8988T (cell line): ENCODE results near the gene CAMSAP2.

Source experiments
- DNase-seq: peaks from one replicate; pipeline ENCODE4 v3.0.0; 2011

Gene CAMSAP2

GRCh38 chr1:200885623-200886402 is 147.1 kb downstream of the CAMSAP2 start:
- DNase-seq = no peak

DNA sequence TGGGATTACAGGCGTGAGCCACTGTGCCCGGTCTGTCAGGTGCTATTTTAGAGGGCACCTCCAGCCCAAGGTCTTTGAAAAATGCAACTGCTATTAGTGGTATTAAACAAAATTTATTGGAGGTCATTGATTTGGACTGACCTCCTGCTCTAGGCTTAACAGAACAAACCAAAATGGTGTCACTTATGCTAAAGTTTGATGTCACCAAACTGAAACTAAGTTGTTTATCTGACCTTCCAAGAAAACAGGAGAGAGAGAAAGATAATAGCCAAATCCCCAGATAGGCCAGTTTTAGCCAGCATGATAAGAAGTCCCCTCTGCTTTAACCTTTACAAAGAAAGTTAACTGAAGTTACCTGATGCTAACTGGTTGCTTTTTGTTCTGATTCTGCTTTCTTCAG is 147.9 kb downstream of the CAMSAP2 start:
- DNase-seq = no peak

- no peak for DNase-seq
Observed at GRCh38 chr1:200887036-200887435, 148.3 kb downstream of the CAMSAP2 start.

DNA sequence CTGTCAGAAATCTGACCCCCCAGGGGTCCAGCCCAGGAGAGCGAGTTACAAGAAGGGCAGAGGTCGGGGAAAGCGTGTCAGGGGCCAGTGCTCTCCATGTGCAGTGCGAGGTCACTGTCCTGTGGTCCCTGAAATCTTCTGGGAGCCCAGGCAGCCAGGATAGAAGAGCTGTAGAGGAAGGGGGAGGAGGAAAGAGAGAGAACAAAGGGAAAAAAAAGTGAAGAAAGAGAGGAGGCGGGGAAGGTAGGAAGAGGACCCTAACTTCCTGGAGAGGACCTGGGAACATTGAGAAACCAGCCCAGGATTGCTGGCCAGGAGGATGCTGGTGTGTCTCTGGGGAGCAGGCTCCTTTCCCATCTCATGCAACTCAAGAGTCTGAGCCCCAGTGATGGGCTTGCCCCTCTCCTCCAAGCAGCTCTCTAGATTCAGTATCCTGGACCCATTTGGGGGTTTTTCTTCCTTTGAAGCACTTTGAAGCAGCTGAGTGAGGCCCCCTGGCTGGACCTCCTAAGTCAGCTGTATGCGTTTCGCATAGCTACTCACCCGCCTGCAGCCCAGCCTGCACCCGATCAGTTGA is 149.2 kb downstream of the CAMSAP2 start:
- no peak for DNase-seq

- DNase-seq = no peak
Observed at GRCh38 chr1:200888349-200888838, 149.7 kb downstream of the CAMSAP2 start.

DNA sequence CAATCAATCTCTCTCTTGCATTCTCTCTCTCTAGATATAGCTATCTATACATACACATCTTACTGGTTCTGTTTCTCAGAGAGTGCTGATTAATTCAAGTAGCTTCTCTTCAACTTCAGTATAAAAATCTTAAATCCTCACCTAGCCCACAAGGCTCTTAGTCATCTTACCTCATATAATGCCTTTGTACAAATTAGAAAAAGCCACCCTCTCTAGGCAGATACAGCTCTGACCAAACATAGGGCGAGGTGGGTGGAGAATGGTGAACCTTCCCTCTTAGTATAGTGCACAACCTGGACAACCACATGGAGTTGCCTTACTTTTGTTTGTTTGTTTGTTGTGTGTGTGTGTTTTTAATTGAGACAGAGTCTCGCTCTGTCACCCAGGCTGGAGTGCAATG is 150.9 kb downstream of the CAMSAP2 start:
- no peak for DNase-seq

DNA sequence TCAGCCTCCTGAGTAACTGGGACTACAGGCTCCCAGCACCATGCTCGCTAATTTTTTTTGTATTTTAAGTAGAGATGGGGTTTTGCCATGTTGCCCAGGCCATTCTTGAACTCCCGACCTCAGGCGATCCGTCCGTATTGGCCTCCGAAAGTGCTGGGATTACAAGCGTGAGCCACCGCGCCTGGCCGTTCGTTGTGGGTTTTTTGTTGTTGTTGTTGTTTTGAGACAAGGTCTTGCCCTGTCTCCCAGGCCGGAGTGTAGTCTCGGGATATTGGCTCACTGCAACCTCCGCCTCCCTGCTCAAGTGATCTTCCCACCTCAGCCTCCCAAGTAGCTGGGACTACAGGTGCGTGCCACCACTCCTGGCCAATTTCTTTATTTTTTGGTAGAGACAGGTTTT is 151.3 kb downstream of the CAMSAP2 start:
- no peak for DNase-seq

DNA sequence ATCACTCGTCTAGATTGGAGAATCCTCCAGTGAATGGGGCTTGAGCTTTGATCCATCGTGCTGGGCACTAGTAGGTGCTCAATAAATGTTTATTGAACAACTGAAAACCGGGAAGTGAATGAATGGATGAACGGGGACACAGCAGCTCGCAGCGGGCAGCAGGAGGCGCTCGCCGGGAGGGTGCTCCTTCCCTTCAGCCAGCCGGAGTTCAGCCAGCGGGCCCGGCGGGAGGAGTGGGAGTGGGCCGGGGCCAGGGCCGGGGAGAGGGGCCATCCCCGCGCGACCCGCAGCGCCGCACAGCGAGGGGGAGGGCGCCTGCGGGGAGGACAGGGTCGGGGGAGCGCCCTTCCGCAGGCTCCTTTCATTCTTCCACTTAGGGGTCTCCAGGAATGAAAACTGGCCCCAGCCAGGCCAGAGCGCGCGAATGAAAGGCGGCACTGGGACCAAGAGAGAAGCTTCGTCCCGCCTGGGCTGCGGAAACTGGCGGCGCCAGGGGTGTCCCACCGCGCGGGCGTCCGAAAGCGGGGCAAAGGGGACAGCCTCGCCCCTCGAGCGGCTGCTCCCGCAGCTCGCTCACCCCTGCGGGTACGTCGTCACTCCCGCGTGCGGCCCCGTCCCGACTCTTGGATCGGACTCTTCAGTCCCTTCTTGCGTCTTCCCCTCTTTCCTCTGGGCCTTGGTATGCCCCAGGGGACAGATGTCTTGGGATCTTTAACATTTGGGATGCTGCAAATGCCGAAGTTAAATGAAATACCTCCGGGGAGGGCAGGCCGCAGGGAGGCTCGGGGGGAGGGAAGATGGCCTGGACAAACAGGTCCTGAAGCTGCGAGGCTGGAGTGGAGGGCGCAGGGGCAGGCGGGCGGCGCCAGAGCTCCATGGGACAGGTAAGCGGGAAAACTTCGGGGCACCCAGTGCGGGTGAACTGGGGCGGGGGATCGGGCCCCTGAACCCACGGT is 152.4 kb downstream of the CAMSAP2 start:
- peak; percentile 72 for DNase-seq

- DNase-seq = no peak
Observed at GRCh38 chr1:200891774-200892157, 153.1 kb downstream of the CAMSAP2 start.

GRCh38 chr1:200892546-200892945 is 153.9 kb downstream of the CAMSAP2 start:
- DNase-seq = no peak

- DNase-seq = no peak
Observed at GRCh38 chr1:200892958-200893357, 154.3 kb downstream of the CAMSAP2 start.

DNA sequence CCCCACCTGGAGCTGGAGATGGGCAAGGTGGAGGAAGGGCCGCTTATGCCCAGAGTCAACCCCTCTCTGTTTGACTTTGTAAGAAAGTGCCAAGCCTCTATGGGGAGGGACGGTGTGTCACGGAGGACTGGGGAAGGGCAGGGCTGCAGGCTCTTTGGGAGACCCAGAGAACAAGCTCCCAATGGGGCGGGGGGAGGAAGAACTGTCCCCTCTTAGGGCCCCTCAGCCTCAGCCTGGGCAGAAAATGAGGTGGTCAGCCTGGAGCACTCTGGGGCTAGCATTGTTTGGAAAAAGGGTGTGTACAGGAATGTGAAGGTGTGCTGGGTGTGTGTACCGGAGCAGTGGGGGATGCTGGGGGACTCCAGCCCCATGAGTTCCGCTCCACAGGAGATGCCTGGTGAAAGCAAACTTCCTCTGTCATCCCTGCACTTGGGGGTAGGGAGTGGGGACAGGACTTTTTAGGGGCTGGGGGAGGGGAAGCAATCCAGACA is 154.8 kb downstream of the CAMSAP2 start:
- no peak for DNase-seq

- DNase-seq = no peak
Observed at GRCh38 chr1:200894712-200895442, 156.2 kb downstream of the CAMSAP2 start, which contains the start of gene INAVA. TSS of gene INAVA (plus strand) at chr1:200894900. CDS start at chr1:200898401, 3,501 bp downstream.

GRCh38 chr1:200895443-200895789 is 156.7 kb downstream of the CAMSAP2 start:
- DNase-seq = no peak

GRCh38 chr1:200895801-200896530 is 157.3 kb downstream of the CAMSAP2 start:
- no peak for DNase-seq

DNA sequence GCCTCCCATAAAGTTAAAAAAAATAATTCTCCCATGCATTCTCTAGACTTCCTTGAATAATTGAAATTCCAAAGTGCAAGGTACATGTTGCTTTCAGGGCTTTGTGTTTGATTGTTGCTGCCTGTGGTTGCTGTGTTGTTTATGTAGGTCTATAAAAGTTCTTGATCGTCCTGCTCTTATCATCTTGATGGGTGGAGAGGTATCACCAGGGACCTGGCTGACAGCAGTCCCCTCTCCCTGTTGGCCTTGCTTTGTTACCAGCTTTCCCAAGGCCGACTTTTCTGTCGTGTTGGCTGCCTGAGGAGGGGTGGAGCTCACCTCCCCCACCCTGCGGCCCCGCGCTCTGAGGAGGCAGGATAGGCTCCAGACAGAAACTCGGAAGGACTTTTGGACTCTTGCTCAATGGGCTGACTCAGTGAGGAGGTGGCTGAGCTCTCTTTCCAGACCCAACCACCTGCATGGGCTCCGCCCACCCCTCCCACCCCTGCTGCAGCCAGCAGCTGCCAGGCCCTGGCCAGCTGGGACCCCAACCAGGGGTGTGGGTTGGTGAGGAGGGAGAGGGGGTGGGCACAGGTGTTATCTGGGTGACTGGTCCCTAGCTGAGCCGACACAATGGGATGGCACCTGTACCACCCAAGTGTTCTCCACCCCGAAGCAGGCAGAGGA is 158.0 kb downstream of the CAMSAP2 start:
- no peak for DNase-seq

DNA sequence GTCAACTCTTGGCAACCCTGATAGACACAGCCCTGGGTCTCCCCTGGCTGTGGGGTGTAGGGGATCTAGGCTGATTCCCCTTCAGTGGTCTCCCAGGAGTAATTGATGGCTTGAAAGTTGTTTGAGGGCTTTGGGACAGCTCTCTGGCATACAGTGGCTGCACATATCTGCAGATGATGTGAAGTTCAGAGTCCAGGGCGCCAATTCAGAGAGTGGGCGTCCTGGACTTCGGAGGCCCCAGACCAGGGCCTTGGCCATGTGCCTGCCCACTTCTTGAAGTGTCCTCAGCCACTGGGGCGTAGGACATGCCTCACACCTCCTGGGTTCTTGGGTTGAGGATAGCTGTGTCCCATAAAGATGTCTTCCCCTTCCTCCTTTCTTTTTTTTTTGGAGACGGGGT is 158.6 kb downstream of the CAMSAP2 start:
- no peak for DNase-seq

GRCh38 chr1:200899015-200899386 is 160.3 kb downstream of the CAMSAP2 start:
- no peak for DNase-seq

- DNase-seq = no peak
Observed at GRCh38 chr1:200899451-200899915, 160.8 kb downstream of the CAMSAP2 start.

GRCh38 chr1:200899954-200900867 is 161.5 kb downstream of the CAMSAP2 start:
- no peak for DNase-seq
